A549 (cell line): ENCODE measurements around the gene IRF8.

Source experiments
- CTCF ChIP-seq: fragments of >200 bp; sonication (Bioruptor Twin); formaldehyde crosslinking; IDR thresholded peaks from 3 replicates; pipeline ENCODE4 v1.5.1; 2016
- EP300 ChIP-seq, 2 experiments: fragments of >200 bp; sonication (Bioruptor Twin); formaldehyde crosslinking; IDR thresholded peaks; 2 replicates in 1 of 2; 3 replicates in 1 of 2; pipeline ENCODE4 v1.6.1; 2016 to 2017
- HDAC2 ChIP-seq: fragments of 200-600 bp; sonication (generic); IDR thresholded peaks from 2 replicates; pipeline ENCODE4 v1.6.1; 2016
- HOXB5 ChIP-seq: fragments of 250-450 bp; sonication (Bioruptor Pico); IDR thresholded peaks from 2 replicates; pipeline ENCODE4 v1.5.0; 2020; ENCODE audit warnings: mild to moderate bottlenecking, moderate library complexity
- JUN ChIP-seq, 2 experiments: fragments of >200 bp; sonication (Bioruptor Twin); formaldehyde crosslinking; IDR thresholded peaks; 2 replicates in 1 of 2; 3 replicates in 1 of 2; pipeline ENCODE4 v1.6.1; 2016 to 2017
- NPAS2 ChIP-seq: fragments of 250-450 bp; sonication (Bioruptor Pico); IDR thresholded peaks from 2 replicates; pipeline ENCODE4 v1.8.0; 2022; ENCODE audit warnings: mild to moderate bottlenecking, moderate library complexity, borderline replicate concordance
- POLR2A ChIP-seq: IDR thresholded peaks from 2 replicates; pipeline ENCODE4 v1.6.1; 2012; ENCODE audit warnings: mild to moderate bottlenecking, low read length
- RAD21 ChIP-seq, 2 experiments: fragments of >200 bp in 1 of 2; sonication (Bioruptor Twin) in 1 of 2; formaldehyde crosslinking in 1 of 2; IDR thresholded peaks in 1 of 2; conservative IDR thresholded peaks in 1 of 2; 2 replicates in 1 of 2; 3 replicates in 1 of 2; pipeline ENCODE4 v1.6.1; 2012 to 2018; ENCODE audit warnings: inconsistent platforms in 1 of 2
- RARB ChIP-seq: fragments of 250-450 bp; sonication (Bioruptor Pico); IDR thresholded peaks from 2 replicates; pipeline ENCODE4 v1.8.0; 2021; ENCODE audit warnings: mild to moderate bottlenecking, moderate library complexity
- RCOR1 ChIP-seq: fragments of 150-350 bp; IDR thresholded peaks from 2 replicates; pipeline ENCODE4 v1.6.1; 2014; ENCODE audit warnings: antibody characterized with exemption, low read length, low read depth
- REST ChIP-seq: fragments of 200-600 bp; sonication (generic); IDR thresholded peaks from 2 replicates; pipeline ENCODE4 v1.6.1; 2016; ENCODE audit warnings: antibody characterized with exemption, mild to moderate bottlenecking, moderate library complexity
- RNF2 ChIP-seq: fragments of 200-600 bp; sonication (generic); IDR thresholded peaks from 2 replicates; pipeline ENCODE4 v1.6.1; 2016; ENCODE audit warnings: low read depth, mild to moderate bottlenecking, antibody characterized with exemption, moderate library complexity, borderline replicate concordance
- USF2 ChIP-seq: fragments of 450-650 bp; IDR thresholded peaks from 2 replicates; pipeline ENCODE4 v1.6.1; 2014; ENCODE audit warnings: antibody characterized with exemption
- ZSCAN20 ChIP-seq: fragments of 250-450 bp; sonication (Bioruptor Pico); IDR thresholded peaks from 2 replicates; pipeline ENCODE4 v1.8.0; 2022; ENCODE audit warnings: mild to moderate bottlenecking, moderate library complexity

- TF ChIP-seq JUN (IDR thresholded peaks at IDR 0.05): no peak
- TF ChIP-seq HOXB5: no peak
- TF ChIP-seq POLR2A: no peak
- no peak for TF ChIP-seq REST
- TF ChIP-seq EP300 (IDR thresholded peaks at IDR 0.05): no peak
- TF ChIP-seq CTCF: no peak
- no peak for TF ChIP-seq USF2
- no peak for TF ChIP-seq RARB (CRISPR knock-in tag)
- TF ChIP-seq ZSCAN20 (CRISPR knock-in tag): no peak
- TF ChIP-seq HDAC2: no peak
- no peak for TF ChIP-seq RNF2
- no peak for TF ChIP-seq RCOR1
- no peak for TF ChIP-seq NPAS2 (CRISPR knock-in tag)
- TF ChIP-seq RAD21 (conservative IDR thresholded peaks at IDR 0.05 in 1 of 2, IDR thresholded peaks at IDR 0.05 in 1 of 2): no peak
These were observed 42.9 kb upstream of the IRF8 start for GRCh38 chr16:85856079-85856478.
